ENCODE data around the gene SLC35G4.
"Not testable (repeated sequence)": the region's sequence is repeated elsewhere in the genome, so short reads cannot be mapped to it uniquely, and the experiment has no call there.

The SLC35G4 gene

DNA sequence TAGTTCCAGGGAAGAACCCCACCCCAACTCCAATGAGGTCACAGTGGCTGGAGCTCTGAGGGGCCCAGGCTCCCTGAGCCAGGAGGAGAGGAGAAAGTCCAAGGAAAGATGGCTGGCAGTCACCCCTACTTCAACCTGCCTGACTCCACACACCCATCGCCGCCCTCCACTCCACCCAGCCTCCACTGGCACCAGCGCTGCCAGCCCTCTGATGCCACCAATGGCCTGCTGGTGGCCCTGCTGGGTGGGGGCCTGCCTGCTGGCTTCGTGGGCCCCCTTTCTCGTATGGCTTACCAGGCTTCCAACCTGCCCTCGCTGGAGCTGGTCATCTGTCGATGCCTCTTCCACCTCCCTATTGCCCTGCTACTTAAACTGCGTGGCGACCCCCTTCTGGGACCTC is at the start of gene SLC35G4:
Gene SLC35G4 (plus strand): TSS at position 109 of the 400 bp plus-strand sequence. CDS start 0 bp downstream, at position 109.
- H3K27ac ChIP-seq (ENCODE audit: low read depth, low read length); H3K36me3 ChIP-seq (ENCODE audit: control insufficient read depth, insufficient read depth, low read length); H3K9ac ChIP-seq (ENCODE audit: low read depth, low read length); H3K4me1 ChIP-seq (ENCODE audit: control insufficient read depth, insufficient read depth, low read length); H3K27me3 ChIP-seq (ENCODE audit: control insufficient read depth, insufficient read depth, low read length); H3K4me3 ChIP-seq (ENCODE audit: low read depth, low read length); H3K9me3 ChIP-seq (ENCODE audit: control insufficient read depth, insufficient read depth, low read length): not testable (repeated sequence)

DNA sequence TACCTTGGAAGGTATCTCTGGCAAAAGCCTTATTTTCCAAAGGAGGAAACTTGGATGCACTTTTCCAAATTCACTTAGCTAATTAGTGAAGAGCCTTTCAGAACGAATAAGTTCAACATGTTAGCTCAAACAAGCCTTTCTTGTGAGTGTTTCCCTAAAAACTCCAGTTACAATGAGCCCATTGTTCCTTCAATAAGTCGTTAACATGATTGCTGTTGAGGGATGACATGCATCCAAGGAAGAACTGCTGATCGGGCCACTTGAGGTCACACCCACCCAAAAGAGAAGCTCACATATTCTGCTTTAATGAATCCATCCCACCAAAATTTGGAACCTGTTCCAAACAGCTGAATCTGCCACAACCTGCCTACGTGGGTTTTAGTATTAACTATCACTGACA is 48.1 kb upstream of the SLC35G4 start:
- H3K4me3 ChIP-seq (ENCODE audit: low read depth, low read length) = no peak overlapping the region
- H3K36me3 ChIP-seq (ENCODE audit: control insufficient read depth, insufficient read depth, low read length) = no peaks in the 10 kb centered on the region
- H3K27me3 ChIP-seq (ENCODE audit: control insufficient read depth, insufficient read depth, low read length) = no peaks in the 10 kb centered on the region
- no peak overlapping the region for H3K9ac ChIP-seq (ENCODE audit: low read depth, low read length)
- no peak overlapping the region for H3K27ac ChIP-seq (ENCODE audit: low read depth, low read length)
- H3K4me1 ChIP-seq (ENCODE audit: control insufficient read depth, insufficient read depth, low read length) = no peaks in the 10 kb centered on the region
- H3K9me3 ChIP-seq (ENCODE audit: control insufficient read depth, insufficient read depth, low read length) = no peaks in the 10 kb centered on the region

DNA sequence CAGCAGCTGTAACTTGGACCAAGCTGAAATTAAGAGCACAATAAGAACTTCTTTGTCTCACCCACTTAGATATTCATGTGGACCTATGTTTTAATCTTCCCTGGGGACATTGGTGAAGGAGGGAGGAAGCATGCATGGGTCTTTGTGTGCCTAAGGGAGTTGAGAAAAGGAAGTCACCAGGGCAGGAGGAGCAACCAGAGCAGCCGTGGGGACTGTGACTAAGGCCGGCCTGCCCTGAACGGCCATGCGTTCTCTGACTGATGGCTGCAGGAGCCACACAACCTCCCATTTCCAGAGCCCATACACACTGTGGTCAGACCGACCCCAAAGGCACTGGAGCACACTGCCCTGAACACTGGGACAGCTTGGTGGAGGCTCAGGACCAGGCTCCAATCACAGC is 43.7 kb upstream of the SLC35G4 start:
- no peak overlapping the region for H3K9ac ChIP-seq (ENCODE audit: low read depth, low read length)
- H3K36me3 ChIP-seq (ENCODE audit: control insufficient read depth, insufficient read depth, low read length) = no peaks in the 10 kb centered on the region
- H3K27me3 ChIP-seq (ENCODE audit: control insufficient read depth, insufficient read depth, low read length) = no peaks in the 10 kb centered on the region
- H3K4me1 ChIP-seq (ENCODE audit: control insufficient read depth, insufficient read depth, low read length) = no peaks in the 10 kb centered on the region
- H3K27ac ChIP-seq (ENCODE audit: low read depth, low read length) = no peak overlapping the region
- no peaks in the 10 kb centered on the region for H3K9me3 ChIP-seq (ENCODE audit: control insufficient read depth, insufficient read depth, low read length)
- H3K4me3 ChIP-seq (ENCODE audit: low read depth, low read length) = no peak overlapping the region

DNA sequence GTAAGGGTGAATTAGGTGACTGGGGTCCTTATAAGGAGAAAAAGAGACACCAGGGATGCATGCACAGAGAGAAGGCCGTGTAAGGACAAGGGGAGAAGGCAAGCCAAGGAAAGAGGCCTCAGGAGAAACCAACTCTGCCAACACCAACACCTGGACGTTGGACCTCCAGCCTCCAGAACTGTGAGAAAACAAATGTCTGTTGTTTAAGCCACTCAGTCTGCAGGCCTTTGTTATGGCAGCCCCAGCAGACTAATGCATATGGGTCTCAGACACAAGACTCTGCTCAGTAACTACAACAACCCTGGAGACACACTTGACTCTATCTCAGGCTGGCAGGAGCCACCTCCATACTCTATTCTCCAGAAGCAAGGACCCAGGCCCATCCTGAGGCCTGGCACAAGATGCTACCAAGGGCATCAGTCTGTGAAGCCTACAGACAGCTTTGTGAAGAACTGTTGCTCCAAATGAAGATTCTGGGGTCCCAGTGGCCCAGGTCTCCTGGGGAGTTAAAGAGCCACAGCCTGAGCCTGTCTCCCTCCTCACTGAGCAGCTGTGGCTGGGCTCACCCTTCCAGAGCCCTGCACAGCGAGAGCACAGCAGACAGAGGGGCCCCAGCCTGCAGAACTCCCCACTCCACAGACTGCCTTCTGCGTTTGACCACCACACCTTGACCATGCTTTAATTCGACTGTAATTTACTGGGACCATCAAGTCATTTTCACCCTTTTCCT is 43.0 kb upstream of the SLC35G4 start:
- no peaks in the 10 kb centered on the region for H3K27me3 ChIP-seq (ENCODE audit: control insufficient read depth, insufficient read depth, low read length)
- no peak overlapping the region for H3K4me3 ChIP-seq (ENCODE audit: low read depth, low read length)
- no peak overlapping the region for H3K27ac ChIP-seq (ENCODE audit: low read depth, low read length)
- H3K9me3 ChIP-seq (ENCODE audit: control insufficient read depth, insufficient read depth, low read length) = no peaks in the 10 kb centered on the region
- H3K36me3 ChIP-seq (ENCODE audit: control insufficient read depth, insufficient read depth, low read length) = no peaks in the 10 kb centered on the region
- no peak overlapping the region for H3K9ac ChIP-seq (ENCODE audit: low read depth, low read length)
- H3K4me1 ChIP-seq (ENCODE audit: control insufficient read depth, insufficient read depth, low read length) = no peaks in the 10 kb centered on the region

DNA sequence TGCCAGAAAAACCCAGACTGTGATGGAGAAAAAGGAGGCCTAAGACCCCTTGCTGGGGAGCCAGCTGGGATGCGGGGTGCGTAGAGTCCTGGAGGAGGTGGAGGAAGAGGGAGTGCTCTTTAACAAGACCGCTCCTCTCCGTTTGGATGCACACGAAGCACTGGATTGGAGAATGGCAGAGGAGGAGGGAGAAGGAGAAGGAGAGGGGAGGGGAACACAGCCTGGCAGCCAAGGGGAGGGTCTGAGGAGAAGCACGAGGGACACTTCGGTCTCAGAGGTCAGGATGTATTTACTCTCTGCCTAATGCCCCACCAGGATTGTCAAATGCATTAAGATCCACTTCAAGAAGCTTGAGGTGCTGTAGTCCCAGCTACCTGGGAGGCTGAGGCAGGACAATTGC is 42.0 kb upstream of the SLC35G4 start:
- H3K9ac ChIP-seq (ENCODE audit: low read depth, low read length) = no peak overlapping the region
- no peak overlapping the region for H3K4me3 ChIP-seq (ENCODE audit: low read depth, low read length)
- H3K4me1 ChIP-seq (ENCODE audit: control insufficient read depth, insufficient read depth, low read length) = no peaks in the 10 kb centered on the region
- H3K9me3 ChIP-seq (ENCODE audit: control insufficient read depth, insufficient read depth, low read length) = no peaks in the 10 kb centered on the region
- no peaks in the 10 kb centered on the region for H3K36me3 ChIP-seq (ENCODE audit: control insufficient read depth, insufficient read depth, low read length)
- H3K27ac ChIP-seq (ENCODE audit: low read depth, low read length) = no peak overlapping the region
- no peaks in the 10 kb centered on the region for H3K27me3 ChIP-seq (ENCODE audit: control insufficient read depth, insufficient read depth, low read length)

DNA sequence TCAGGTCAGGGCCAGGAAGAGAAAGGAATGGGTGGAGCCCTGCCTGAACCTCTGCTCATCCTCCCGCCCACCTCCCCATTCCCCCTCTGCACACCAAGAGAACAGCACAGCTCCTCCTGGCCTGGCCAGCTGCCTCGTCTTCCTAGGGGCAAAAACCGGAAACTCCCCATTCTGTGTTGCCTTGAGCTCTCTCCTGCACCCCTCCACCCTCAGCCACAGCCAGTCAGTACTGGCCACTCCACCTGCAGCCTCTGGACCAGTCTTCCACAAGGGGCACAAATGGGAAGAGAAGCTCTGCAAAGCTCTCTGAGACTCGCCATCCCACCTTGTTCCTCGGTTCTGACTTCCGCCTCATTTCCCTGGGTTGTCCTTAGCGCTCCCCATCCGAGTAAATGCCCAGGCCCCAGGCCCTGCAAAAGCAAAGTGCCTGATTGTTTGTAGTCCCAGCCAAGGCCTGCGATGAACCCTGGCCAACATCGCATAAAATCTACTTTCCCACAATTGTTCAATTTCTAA is 39.3 kb upstream of the SLC35G4 start:
- H3K4me3 ChIP-seq (ENCODE audit: low read depth, low read length) = no peak overlapping the region
- H3K9me3 ChIP-seq (ENCODE audit: control insufficient read depth, insufficient read depth, low read length) = no peaks in the 10 kb centered on the region
- H3K27me3 ChIP-seq (ENCODE audit: control insufficient read depth, insufficient read depth, low read length) = no peaks in the 10 kb centered on the region
- H3K4me1 ChIP-seq (ENCODE audit: control insufficient read depth, insufficient read depth, low read length) = no peaks in the 10 kb centered on the region
- no peaks in the 10 kb centered on the region for H3K36me3 ChIP-seq (ENCODE audit: control insufficient read depth, insufficient read depth, low read length)
- H3K27ac ChIP-seq (ENCODE audit: low read depth, low read length) = no peak overlapping the region
- H3K9ac ChIP-seq (ENCODE audit: low read depth, low read length) = no peak overlapping the region

DNA sequence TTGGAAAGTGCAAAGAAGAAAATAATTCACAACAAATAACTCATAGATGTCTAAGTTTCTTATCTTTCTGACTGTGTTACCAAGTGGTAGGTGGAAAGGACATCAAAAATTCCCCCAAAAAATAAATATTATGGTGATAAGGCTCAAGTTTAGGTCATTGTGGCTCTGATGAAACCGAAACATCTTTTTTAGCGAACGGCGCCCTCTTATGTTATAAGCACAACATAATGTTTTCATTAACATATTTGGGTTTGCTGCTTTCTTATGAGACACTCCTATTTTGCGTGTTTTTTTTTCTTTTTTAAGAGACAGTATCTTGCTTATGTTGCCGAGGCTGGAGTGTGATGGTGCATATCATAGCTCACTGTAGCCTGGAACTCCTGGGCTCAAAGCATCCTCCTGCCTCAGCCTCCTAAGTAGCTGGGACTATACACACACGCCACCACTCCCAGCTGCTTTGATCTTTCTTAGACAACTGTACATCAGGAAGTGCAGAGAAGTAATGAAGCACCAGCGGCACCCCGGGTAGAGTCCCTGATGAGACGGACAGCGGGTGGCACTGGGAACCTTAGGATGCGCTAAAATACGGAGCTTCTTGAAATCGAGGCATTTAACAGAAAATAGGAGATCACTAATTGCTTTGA is 38.5 kb upstream of the SLC35G4 start:
- no peaks in the 10 kb centered on the region for H3K27me3 ChIP-seq (ENCODE audit: control insufficient read depth, insufficient read depth, low read length)
- H3K9me3 ChIP-seq (ENCODE audit: control insufficient read depth, insufficient read depth, low read length) = no peaks in the 10 kb centered on the region
- H3K36me3 ChIP-seq (ENCODE audit: control insufficient read depth, insufficient read depth, low read length) = no peaks in the 10 kb centered on the region
- H3K4me3 ChIP-seq (ENCODE audit: low read depth, low read length) = no peak overlapping the region
- H3K27ac ChIP-seq (ENCODE audit: low read depth, low read length) = no peak overlapping the region
- no peaks in the 10 kb centered on the region for H3K4me1 ChIP-seq (ENCODE audit: control insufficient read depth, insufficient read depth, low read length)
- no peak overlapping the region for H3K9ac ChIP-seq (ENCODE audit: low read depth, low read length)

DNA sequence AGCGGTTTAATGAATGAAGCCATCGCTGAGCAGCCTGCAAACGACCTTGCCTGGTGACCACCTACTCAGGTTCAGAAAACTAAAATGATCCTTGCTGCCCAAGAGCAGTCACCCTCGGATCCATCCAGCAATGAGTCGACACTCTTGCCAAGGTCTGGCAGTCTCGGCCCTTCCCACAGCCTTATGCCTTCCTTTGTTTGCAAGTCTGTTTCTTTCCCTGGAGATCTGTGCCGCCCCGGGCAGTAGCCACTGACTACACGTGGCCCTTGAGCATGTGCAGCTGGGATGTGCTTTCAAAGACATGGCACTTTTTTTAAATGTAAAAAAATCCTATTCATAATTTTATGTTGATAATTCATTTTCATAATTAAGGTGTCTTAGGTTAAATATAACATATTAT is 37.2 kb upstream of the SLC35G4 start:
- H3K9me3 ChIP-seq (ENCODE audit: control insufficient read depth, insufficient read depth, low read length) = no peaks in the 10 kb centered on the region
- no peak overlapping the region for H3K9ac ChIP-seq (ENCODE audit: low read depth, low read length)
- no peak overlapping the region for H3K4me3 ChIP-seq (ENCODE audit: low read depth, low read length)
- H3K4me1 ChIP-seq (ENCODE audit: control insufficient read depth, insufficient read depth, low read length) = no peaks in the 10 kb centered on the region
- H3K36me3 ChIP-seq (ENCODE audit: control insufficient read depth, insufficient read depth, low read length) = no peaks in the 10 kb centered on the region
- no peak overlapping the region for H3K27ac ChIP-seq (ENCODE audit: low read depth, low read length)
- no peaks in the 10 kb centered on the region for H3K27me3 ChIP-seq (ENCODE audit: control insufficient read depth, insufficient read depth, low read length)

DNA sequence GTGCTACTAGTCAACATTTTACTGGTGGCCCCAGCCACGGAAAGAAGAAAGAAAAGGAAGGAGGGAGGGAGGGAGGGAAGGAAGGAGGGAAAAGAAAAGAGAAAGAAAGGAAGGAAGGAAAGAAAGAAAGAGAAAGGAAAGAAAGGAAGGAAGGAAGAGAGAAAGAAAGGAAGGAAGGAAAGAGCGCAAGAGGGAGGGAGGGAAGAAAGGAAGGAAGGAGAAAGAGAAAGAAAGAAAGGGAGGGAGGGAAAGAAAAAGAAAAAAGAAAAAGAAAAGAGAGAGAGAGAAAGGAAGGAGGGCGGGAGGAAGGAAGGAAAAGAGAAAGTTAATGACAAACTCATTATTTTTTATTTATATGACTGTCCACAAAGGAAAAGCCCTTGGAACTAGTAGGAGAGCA is 34.9 kb upstream of the SLC35G4 start:
- Histone ChIP-seq H3K4me1 (ENCODE audit: control insufficient read depth, insufficient read depth, low read length) (no peaks in the 10 kb centered on the region), H3K36me3 (ENCODE audit: control insufficient read depth, insufficient read depth, low read length) (no peaks in the 10 kb centered on the region), H3K4me3 (ENCODE audit: low read depth, low read length) (no peak overlapping the region), H3K27ac (ENCODE audit: low read depth, low read length) (no peak overlapping the region), H3K9me3 (ENCODE audit: control insufficient read depth, insufficient read depth, low read length) (no peaks in the 10 kb centered on the region), H3K9ac (ENCODE audit: low read depth, low read length) (no peak overlapping the region), H3K27me3 (ENCODE audit: control insufficient read depth, insufficient read depth, low read length) (no peaks in the 10 kb centered on the region)

DNA sequence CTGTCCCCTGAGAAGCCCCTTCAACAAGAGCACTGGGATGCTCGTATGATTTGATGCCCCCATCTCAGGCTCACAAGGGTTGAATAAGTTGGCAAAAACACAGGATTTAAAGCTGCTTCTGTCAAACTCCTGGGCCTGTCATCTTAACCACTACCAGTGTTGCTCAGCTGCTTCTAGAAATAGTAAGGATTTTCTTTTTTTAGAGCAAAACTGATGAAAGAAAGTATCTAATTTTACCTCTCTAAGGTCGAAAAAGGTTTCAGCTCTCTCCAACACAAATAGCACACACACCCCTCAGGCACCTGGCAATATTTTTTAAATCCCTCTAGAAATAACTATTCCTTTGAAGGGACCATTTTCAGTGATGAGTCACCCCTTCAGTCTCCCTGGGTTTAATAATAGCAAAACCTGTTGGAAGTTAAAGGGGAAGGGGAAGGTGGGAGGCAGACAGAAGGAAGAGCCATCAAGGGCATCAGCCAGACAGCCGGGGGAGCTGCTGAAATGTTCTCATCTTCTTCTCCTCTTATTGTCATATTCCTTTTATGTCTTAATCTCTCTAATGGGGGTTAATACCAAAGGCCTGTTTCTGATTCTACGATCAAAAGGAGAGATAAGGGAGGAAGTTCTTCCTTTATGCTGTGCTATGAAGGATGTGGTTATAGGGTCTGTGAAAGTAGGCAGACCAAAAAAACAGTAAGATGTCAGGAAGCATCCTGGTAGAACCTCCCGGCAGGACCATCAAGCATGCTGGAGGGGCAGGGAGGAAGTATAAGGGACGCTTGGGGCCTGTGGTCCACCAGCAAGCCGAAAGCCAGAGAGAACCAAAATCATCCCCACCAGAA is 31.9 kb upstream of the SLC35G4 start:
- H3K36me3 ChIP-seq (ENCODE audit: control insufficient read depth, insufficient read depth, low read length) = no peaks in the 10 kb centered on the region
- H3K27me3 ChIP-seq (ENCODE audit: control insufficient read depth, insufficient read depth, low read length) = no peaks in the 10 kb centered on the region
- no peak overlapping the region for H3K27ac ChIP-seq (ENCODE audit: low read depth, low read length)
- H3K4me3 ChIP-seq (ENCODE audit: low read depth, low read length) = no peak overlapping the region
- H3K9ac ChIP-seq (ENCODE audit: low read depth, low read length) = no peak overlapping the region
- H3K9me3 ChIP-seq (ENCODE audit: control insufficient read depth, insufficient read depth, low read length) = no peaks in the 10 kb centered on the region
- H3K4me1 ChIP-seq (ENCODE audit: control insufficient read depth, insufficient read depth, low read length) = no peaks in the 10 kb centered on the region

DNA sequence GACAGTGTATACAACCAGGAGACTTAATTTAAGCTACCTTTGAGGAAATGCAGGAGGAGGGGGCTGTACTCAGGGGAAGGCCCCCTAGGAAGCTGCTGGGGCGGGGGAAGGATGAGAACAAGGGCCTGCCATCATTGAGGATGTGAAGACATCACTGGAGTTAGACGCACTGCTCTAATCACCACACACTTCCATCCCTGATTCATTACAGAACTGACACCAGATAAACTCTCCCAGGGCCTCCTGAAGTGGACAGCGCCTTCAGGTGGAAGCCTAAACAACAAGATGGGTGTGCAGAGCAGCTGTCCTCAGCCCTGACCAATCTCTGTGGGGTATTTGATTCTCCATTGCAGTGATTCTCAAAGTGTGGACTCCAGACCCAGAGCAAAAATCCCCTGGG is 30.6 kb upstream of the SLC35G4 start:
- Histone ChIP-seq H3K27me3 (ENCODE audit: control insufficient read depth, insufficient read depth, low read length) (no peaks in the 10 kb centered on the region), H3K4me1 (ENCODE audit: control insufficient read depth, insufficient read depth, low read length) (no peaks in the 10 kb centered on the region), H3K4me3 (ENCODE audit: low read depth, low read length) (no peak overlapping the region), H3K9ac (ENCODE audit: low read depth, low read length) (no peak overlapping the region), H3K27ac (ENCODE audit: low read depth, low read length) (no peak overlapping the region), H3K9me3 (ENCODE audit: control insufficient read depth, insufficient read depth, low read length) (no peaks in the 10 kb centered on the region), H3K36me3 (ENCODE audit: control insufficient read depth, insufficient read depth, low read length) (no peaks in the 10 kb centered on the region)
